ENCODE data around the gene COX7A2. TPM values are rescaled to one million over a fixed set of nuclear protein-coding genes. Genes with fewer than 3 reads are reported as not detected.

The COX7A2 gene
- total and polyA plus RNA-seq, 2 of the 4 experiments (the other 2 are of a cell fraction) = 174 to 776 TPM

DNA sequence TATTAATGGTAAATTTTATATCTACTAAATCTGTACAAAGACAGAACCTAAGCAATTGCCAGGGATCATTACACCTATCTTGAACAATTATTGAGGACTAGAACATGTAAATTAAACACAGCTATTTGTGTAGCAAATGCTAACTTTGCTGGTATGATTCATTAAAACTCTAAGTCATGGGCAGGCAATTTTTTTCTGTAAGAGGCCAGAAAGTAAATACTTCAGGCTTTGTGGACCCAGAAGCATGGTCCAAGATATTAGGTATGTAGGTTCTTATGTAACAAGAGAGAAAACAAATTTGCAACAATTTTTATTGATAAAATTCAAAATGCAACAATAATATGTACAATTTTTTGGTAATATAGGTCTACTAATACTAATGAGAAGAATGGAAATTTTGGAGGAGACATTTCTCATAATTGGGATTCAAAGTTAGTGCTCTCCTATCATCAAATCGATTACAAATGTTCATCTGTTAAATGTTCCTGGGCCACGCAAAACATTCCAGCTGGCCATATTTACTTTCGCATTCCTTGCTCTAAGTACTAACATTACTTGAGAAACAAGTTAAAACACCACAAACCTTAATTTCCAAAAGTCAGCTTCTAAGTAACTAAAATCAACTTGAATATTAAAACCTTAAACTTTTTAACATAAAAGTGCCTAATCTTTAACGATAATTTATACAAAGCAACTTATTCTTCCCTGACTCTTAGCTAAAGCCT, 36.7 kb upstream of the COX7A2 start:
- peak overlapping the region; percentile 40; the same call in 1 of the 2 replicates for H3K18ac ChIP-seq (ENCODE audit: low read depth, low read length)
- ChIA-PET POLR2A (ENCODE audit: unreplicated experiment) (interaction anchor here (0.6 kb wide), 1 partner anchor 25 kb away, joined by 3 read pairs; no protein-coding TSS in a partner anchor), CTCF (interaction anchor here (0.5 to 0.6 kb wide), 2 partner anchors 167 to 262 kb away, joined by 3 read pairs; no protein-coding TSS in a partner anchor)
- intact Hi-C loops (cut with micrococcal nuclease) = loop anchor here (5.0 to 10.0 kb wide), 2 partner anchors 247 to 475 kb away; no protein-coding TSS in a partner anchor
- H3K4me2 ChIP-seq (ENCODE audit: low read depth, low read length) = peak overlapping the region; percentile 82; the same call in 1 of the 2 replicates
- peak overlapping the region; percentile 91 for H2BK5ac ChIP-seq (ENCODE audit: low read depth, low read length, poor library complexity, severe bottlenecking)
- 63 to 100% methylated on average over 1 to 3 of the region's 4 CpGs for WGBS, 2 experiments (ENCODE audit: extremely low coverage in 2 of 2, insufficient read length in 1 of 2)
- peaks cover 15% of the 10 kb centered on the region for H3K4me1 ChIP-seq (ENCODE audit: control insufficient read depth, insufficient read depth, low read length)
- dilution Hi-C loops (cut with HindIII; ENCODE audit: low sequenced_read_pairs, unreplicated experiment) = no loop called here
- H3K4me3 ChIP-seq (ENCODE audit: insufficient read depth, low read depth, low read length) = peak overlapping the region; percentile 35; the same call in 1 of the 2 replicates
- no peak overlapping the region for H3K56ac ChIP-seq (ENCODE audit: extremely low read depth, insufficient read depth, low read length)
- H3K14ac ChIP-seq (replicated peaks; ENCODE audit: low read depth, low read length) = no peak overlapping the region; the same call in 1 of the 2 replicates
- no peak for TF ChIP-seq CHD1 (IDR thresholded peaks at IDR 0.05; ENCODE audit: low read depth, low read length)
- TF ChIP-seq NFE2L2 (IDR thresholded peaks at IDR 0.05; ENCODE audit: low read depth, low read length) = no peak
- no peak for TF ChIP-seq MAFK (IDR thresholded peaks at IDR 0.05; ENCODE audit: low read depth, low read length)
- TF ChIP-seq BHLHE40 (IDR thresholded peaks at IDR 0.05; ENCODE audit: low read depth, low read length) = no peak
- no peak for TF ChIP-seq CEBPB (IDR thresholded peaks at IDR 0.05; ENCODE audit: low read depth, low read length)
- no peak for TF ChIP-seq ELK1 (IDR thresholded peaks at IDR 0.05; ENCODE audit: borderline replicate concordance, low read depth, low read length)
- no peak for TF ChIP-seq USF2 (IDR thresholded peaks at IDR 0.05; ENCODE audit: low read depth, low read length)
- no peak for TF ChIP-seq MAZ (IDR thresholded peaks at IDR 0.05; ENCODE audit: borderline replicate concordance, low read depth, low read length)
- TF ChIP-seq RAD21 (IDR thresholded peaks at IDR 0.05; ENCODE audit: low read length) = no peak
- TF ChIP-seq RFX5 (IDR thresholded peaks at IDR 0.05; ENCODE audit: low read depth, low read length) = no peak
- H3K23ac ChIP-seq (ENCODE audit: low read depth, low read length) = no peak overlapping the region; the same call in 1 of the 2 replicates
- DNase-seq = peak; percentile 45
- no peak overlapping the region for H4K5ac ChIP-seq (ENCODE audit: low read depth, low read length)
- no peaks in the 10 kb centered on the region for H3K9me3 ChIP-seq (ENCODE audit: control insufficient read depth, insufficient read depth, low read length)
- ATAC-seq (ENCODE audit: low read depth) = no peak
- BruUV-seq (replicated peaks) = no TSS peak
- H3K27me3 ChIP-seq (ENCODE audit: control insufficient read depth, insufficient read depth, low read length) = no peaks in the 10 kb centered on the region
- peaks cover 32% of the 10 kb centered on the region for H4K20me1 ChIP-seq (ENCODE audit: insufficient read depth, low read length)
- peaks cover 12 to 34% of the 10 kb centered on the region in 2 experiments for H3K79me1 ChIP-seq (ENCODE audit: low read depth in 1 of 2, low read length in 2 of 2)
- no peak overlapping the region for H2BK20ac ChIP-seq (ENCODE audit: low read depth, low read length)
- no peak overlapping the region for H2AK9ac ChIP-seq (replicated peaks; ENCODE audit: low read depth, low read length, poor library complexity)
- no peak overlapping the region for H2BK120ac ChIP-seq (ENCODE audit: low read depth, low read length)
- peaks cover 7% of the 10 kb centered on the region; the same call in 1 of the 2 replicates for H3K9me1 ChIP-seq (ENCODE audit: insufficient read depth, low read length)
- peaks cover 1% of the 10 kb centered on the region for H3K36me3 ChIP-seq (ENCODE audit: control insufficient read depth, insufficient read depth, low read length)
- peak overlapping the region in 1 of 2 experiments; percentile 18; a peak in 1 of 4 replicates for H4K8ac ChIP-seq (ENCODE audit: low read depth in 2 of 2, low read length in 2 of 2)
- no peak overlapping the region for H2BK15ac ChIP-seq (ENCODE audit: low read depth, low read length)
- H4K91ac ChIP-seq (ENCODE audit: insufficient read depth, low read depth, low read length) = no peak overlapping the region
- H3K27ac ChIP-seq (ENCODE audit: insufficient read depth, low read length) = no peak overlapping the region
- no peak overlapping the region; the same call in 1 of the 2 replicates for H3K9ac ChIP-seq (ENCODE audit: low read depth, low read length)
- H3K4ac ChIP-seq (ENCODE audit: low read depth, low read length) = no peak overlapping the region
- in situ Hi-C loops (cut with MboI; ENCODE audit: low sequenced_read_pairs) = no loop called here
- no peak overlapping the region for H2AK5ac ChIP-seq (ENCODE audit: low read depth, low read length)
- no peak overlapping the region for H2AFZ ChIP-seq (replicated peaks; ENCODE audit: low read length, poor library complexity)
